ENCODE results near the gene BIRC6. TPM values are rescaled to one million over a fixed set of nuclear protein-coding genes. Genes with fewer than 3 reads are reported as not detected.

BIRC6 gene
- total RNA-seq, 1 experiment from 2014 or later, result 69.6 TPM

GRCh38 chr2:32641180-32641579 is 284.4 kb downstream of the BIRC6 start:
- no TSS peak for BruUV-seq (replicated peaks)
- Mint-ChIP-seq H3K4me1 (ENCODE audit: insufficient read depth, unreplicated experiment) (no peaks in the 10 kb centered on the region), H3K27ac (ENCODE audit: low read depth, unreplicated experiment) (no peak overlapping the region), H3K4me3 (ENCODE audit: unreplicated experiment) (no peak overlapping the region), H3K27me3 (ENCODE audit: insufficient read depth, unreplicated experiment) (no peaks in the 10 kb centered on the region), H3K36me3 (ENCODE audit: insufficient read depth, unreplicated experiment) (peaks cover 78% of the 10 kb centered on the region), H3K9me3 (ENCODE audit: unreplicated experiment) (no peaks in the 10 kb centered on the region)
- intact Hi-C loops (cut with micrococcal nuclease), result no loop called here
- TF ChIP-seq, protein P1, sequence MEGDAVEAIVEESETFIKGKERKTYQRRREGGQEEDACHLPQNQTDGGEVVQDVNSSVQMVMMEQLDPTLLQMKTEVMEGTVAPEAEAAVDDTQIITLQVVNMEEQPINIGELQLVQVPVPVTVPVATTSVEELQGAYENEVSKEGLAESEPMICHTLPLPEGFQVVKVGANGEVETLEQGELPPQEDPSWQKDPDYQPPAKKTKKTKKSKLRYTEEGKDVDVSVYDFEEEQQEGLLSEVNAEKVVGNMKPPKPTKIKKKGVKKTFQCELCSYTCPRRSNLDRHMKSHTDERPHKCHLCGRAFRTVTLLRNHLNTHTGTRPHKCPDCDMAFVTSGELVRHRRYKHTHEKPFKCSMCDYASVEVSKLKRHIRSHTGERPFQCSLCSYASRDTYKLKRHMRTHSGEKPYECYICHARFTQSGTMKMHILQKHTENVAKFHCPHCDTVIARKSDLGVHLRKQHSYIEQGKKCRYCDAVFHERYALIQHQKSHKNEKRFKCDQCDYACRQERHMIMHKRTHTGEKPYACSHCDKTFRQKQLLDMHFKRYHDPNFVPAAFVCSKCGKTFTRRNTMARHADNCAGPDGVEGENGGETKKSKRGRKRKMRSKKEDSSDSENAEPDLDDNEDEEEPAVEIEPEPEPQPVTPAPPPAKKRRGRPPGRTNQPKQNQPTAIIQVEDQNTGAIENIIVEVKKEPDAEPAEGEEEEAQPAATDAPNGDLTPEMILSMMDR (IDR thresholded peaks at IDR 0.05; ENCODE audit: unreplicated experiment), result no peak
- POLR2A ChIA-PET, result no interaction called here
- CTCF ChIA-PET, result no interaction called here
- no peak for DNase-seq (ENCODE audit: unreplicated experiment)

- Mint-ChIP-seq H3K4me3 (ENCODE audit: unreplicated experiment) (no peak overlapping the region), H3K27ac (ENCODE audit: low read depth, unreplicated experiment) (no peak overlapping the region), H3K9me3 (ENCODE audit: unreplicated experiment) (no peaks in the 10 kb centered on the region), H3K36me3 (ENCODE audit: insufficient read depth, unreplicated experiment) (peaks cover 82% of the 10 kb centered on the region), H3K4me1 (ENCODE audit: insufficient read depth, unreplicated experiment) (no peaks in the 10 kb centered on the region), H3K27me3 (ENCODE audit: insufficient read depth, unreplicated experiment) (no peaks in the 10 kb centered on the region)
- CTCF ChIA-PET, result interaction anchor here (0.6 to 1.0 kb wide), 4 partner anchors 31 to 387 kb away, joined by 3 to 4 read pairs (median 3); no protein-coding TSS in a partner anchor
- intact Hi-C loops (cut with micrococcal nuclease), result no loop called here
- POLR2A ChIA-PET, result interaction anchor here (0.6 to 1.1 kb wide), 2 partner anchors 9 to 18 kb away, joined by 3 to 5 read pairs; no protein-coding TSS in a partner anchor
- no peak for DNase-seq (ENCODE audit: unreplicated experiment)
- TF ChIP-seq, protein P1 (IDR thresholded peaks at IDR 0.05; ENCODE audit: unreplicated experiment), result no peak
- no TSS peak for BruUV-seq (replicated peaks)
Measured at GRCh38 chr2:32647180-32647651, 290.4 kb downstream of the BIRC6 start.

GRCh38 chr2:32652555-32653209 is 295.9 kb downstream of the BIRC6 start:
- H3K36me3 Mint-ChIP-seq (ENCODE audit: insufficient read depth, unreplicated experiment), result peaks cover 74% of the 10 kb centered on the region
- TF ChIP-seq, protein P1 (IDR thresholded peaks at IDR 0.05; ENCODE audit: unreplicated experiment), result no peak
- no TSS peak for BruUV-seq (replicated peaks)
- no peaks in the 10 kb centered on the region for H3K4me1 Mint-ChIP-seq (ENCODE audit: insufficient read depth, unreplicated experiment)
- H3K27me3 Mint-ChIP-seq (ENCODE audit: insufficient read depth, unreplicated experiment), result no peaks in the 10 kb centered on the region
- DNase-seq (ENCODE audit: unreplicated experiment), result no peak
- H3K9me3 Mint-ChIP-seq (ENCODE audit: unreplicated experiment), result no peaks in the 10 kb centered on the region
- POLR2A ChIA-PET, result interaction anchor here (1.4 to 1.8 kb wide), 2 partner anchors 11 to 26 kb away, joined by 3 to 5 read pairs; no protein-coding TSS in a partner anchor
- CTCF ChIA-PET, result no interaction called here
- no peak overlapping the region for H3K4me3 Mint-ChIP-seq (ENCODE audit: unreplicated experiment)
- intact Hi-C loops (cut with micrococcal nuclease), result no loop called here
- peak overlapping the region; percentile 9 for H3K27ac Mint-ChIP-seq (ENCODE audit: low read depth, unreplicated experiment)

GRCh38 chr2:32656069-32656468 is 299.2 kb downstream of the BIRC6 start:
- Mint-ChIP-seq H3K9me3 (ENCODE audit: unreplicated experiment) (no peaks in the 10 kb centered on the region), H3K4me1 (ENCODE audit: insufficient read depth, unreplicated experiment) (no peaks in the 10 kb centered on the region), H3K4me3 (ENCODE audit: unreplicated experiment) (no peak overlapping the region), H3K27me3 (ENCODE audit: insufficient read depth, unreplicated experiment) (no peaks in the 10 kb centered on the region), H3K27ac (ENCODE audit: low read depth, unreplicated experiment) (no peak overlapping the region), H3K36me3 (ENCODE audit: insufficient read depth, unreplicated experiment) (peaks cover 59% of the 10 kb centered on the region)
- ChIA-PET POLR2A (interaction anchor here (0.6 to 1.6 kb wide), 4 partner anchors 9 to 16 kb away, joined by 3 to 5 read pairs (median 3); no protein-coding TSS in a partner anchor), CTCF (interaction anchor here (3.2 kb wide), 1 partner anchor 378 kb away, joined by 12 read pairs; no protein-coding TSS in a partner anchor)
- TF ChIP-seq, protein P1 (IDR thresholded peaks at IDR 0.05; ENCODE audit: unreplicated experiment), result no peak
- intact Hi-C loops (cut with micrococcal nuclease), result no loop called here
- DNase-seq (ENCODE audit: unreplicated experiment), result no peak
- BruUV-seq (replicated peaks), result no TSS peak

Measured in MCF 10A (cell line).